ENCODE data around the gene CDC37. TPM values are rescaled to one million over a fixed set of nuclear protein-coding genes. Genes with fewer than 3 reads are reported as not detected.
A peak's percentile ranks its signal among the peaks of the same experiment; 100 is the strongest.

Gene CDC37
- total RNA-seq, 1 donor from 2014 or later = 148 TPM

GRCh38 chr19:10419646-10420443 is 16.5 kb upstream of the CDC37 start:
- DNase-seq (ENCODE audit: extremely low spot score, unreplicated experiment) = no peak
- TF ChIP-seq CTCF (IDR thresholded peaks at IDR 0.05) = no peak
- Mint-ChIP-seq H3K4me1 (ENCODE audit: unreplicated experiment) (peaks cover 35% of the 10 kb centered on the region), H3K36me3 (ENCODE audit: unreplicated experiment) (no peaks in the 10 kb centered on the region), H3K27ac (ENCODE audit: unreplicated experiment) (peak overlapping the region; percentile 36), H3K27me3 (ENCODE audit: unreplicated experiment) (peaks cover 48% of the 10 kb centered on the region), H3K9me3 (ENCODE audit: unreplicated experiment) (no peaks in the 10 kb centered on the region), H3K4me3 (ENCODE audit: unreplicated experiment) (peak overlapping the region; percentile 75)

GRCh38 chr19:10419200-10419645 is 15.9 kb upstream of the CDC37 start:
- no peak for TF ChIP-seq CTCF (IDR thresholded peaks at IDR 0.05)
- peaks cover 33% of the 10 kb centered on the region for H3K4me1 Mint-ChIP-seq (ENCODE audit: unreplicated experiment)
- no peak for DNase-seq (ENCODE audit: extremely low spot score, unreplicated experiment)
- H3K9me3 Mint-ChIP-seq (ENCODE audit: unreplicated experiment) = no peaks in the 10 kb centered on the region
- H3K36me3 Mint-ChIP-seq (ENCODE audit: unreplicated experiment) = no peaks in the 10 kb centered on the region
- H3K27me3 Mint-ChIP-seq (ENCODE audit: unreplicated experiment) = peaks cover 45% of the 10 kb centered on the region
- H3K4me3 Mint-ChIP-seq (ENCODE audit: unreplicated experiment) = peak overlapping the region; percentile 75
- no peak overlapping the region for H3K27ac Mint-ChIP-seq (ENCODE audit: unreplicated experiment)

GRCh38 chr19:10418485-10419199 is 15.3 kb upstream of the CDC37 start:
- TF ChIP-seq CTCF (IDR thresholded peaks at IDR 0.05) = no peak
- DNase-seq (ENCODE audit: extremely low spot score, unreplicated experiment) = no peak
- H3K36me3 Mint-ChIP-seq (ENCODE audit: unreplicated experiment) = no peaks in the 10 kb centered on the region
- H3K9me3 Mint-ChIP-seq (ENCODE audit: unreplicated experiment) = no peaks in the 10 kb centered on the region
- peaks cover 45% of the 10 kb centered on the region for H3K27me3 Mint-ChIP-seq (ENCODE audit: unreplicated experiment)
- H3K4me1 Mint-ChIP-seq (ENCODE audit: unreplicated experiment) = peaks cover 32% of the 10 kb centered on the region
- peak overlapping the region; percentile 40 for H3K4me3 Mint-ChIP-seq (ENCODE audit: unreplicated experiment)
- no peak overlapping the region for H3K27ac Mint-ChIP-seq (ENCODE audit: unreplicated experiment)

- H3K4me3 Mint-ChIP-seq (ENCODE audit: unreplicated experiment) = peak overlapping the region; percentile 40
- no peak for DNase-seq (ENCODE audit: extremely low spot score, unreplicated experiment)
- peaks cover 32% of the 10 kb centered on the region for H3K4me1 Mint-ChIP-seq (ENCODE audit: unreplicated experiment)
- no peak for TF ChIP-seq CTCF (IDR thresholded peaks at IDR 0.05)
- no peaks in the 10 kb centered on the region for H3K36me3 Mint-ChIP-seq (ENCODE audit: unreplicated experiment)
- no peak overlapping the region for H3K27ac Mint-ChIP-seq (ENCODE audit: unreplicated experiment)
- no peaks in the 10 kb centered on the region for H3K9me3 Mint-ChIP-seq (ENCODE audit: unreplicated experiment)
- peaks cover 45% of the 10 kb centered on the region for H3K27me3 Mint-ChIP-seq (ENCODE audit: unreplicated experiment)
Observed at GRCh38 chr19:10418235-10418484, 14.8 kb upstream of the CDC37 start.

- H3K36me3 Mint-ChIP-seq (ENCODE audit: unreplicated experiment) = no peaks in the 10 kb centered on the region
- peaks cover 32% of the 10 kb centered on the region for H3K4me1 Mint-ChIP-seq (ENCODE audit: unreplicated experiment)
- no peak overlapping the region for H3K4me3 Mint-ChIP-seq (ENCODE audit: unreplicated experiment)
- TF ChIP-seq CTCF (IDR thresholded peaks at IDR 0.05) = no peak
- H3K27me3 Mint-ChIP-seq (ENCODE audit: unreplicated experiment) = peaks cover 45% of the 10 kb centered on the region
- H3K27ac Mint-ChIP-seq (ENCODE audit: unreplicated experiment) = no peak overlapping the region
- DNase-seq (ENCODE audit: extremely low spot score, unreplicated experiment) = no peak
- no peaks in the 10 kb centered on the region for H3K9me3 Mint-ChIP-seq (ENCODE audit: unreplicated experiment)
Observed at GRCh38 chr19:10417541-10418234, 14.3 kb upstream of the CDC37 start.
